ENCODE results near the gene TMEM80.

Gene TMEM80

DNA sequence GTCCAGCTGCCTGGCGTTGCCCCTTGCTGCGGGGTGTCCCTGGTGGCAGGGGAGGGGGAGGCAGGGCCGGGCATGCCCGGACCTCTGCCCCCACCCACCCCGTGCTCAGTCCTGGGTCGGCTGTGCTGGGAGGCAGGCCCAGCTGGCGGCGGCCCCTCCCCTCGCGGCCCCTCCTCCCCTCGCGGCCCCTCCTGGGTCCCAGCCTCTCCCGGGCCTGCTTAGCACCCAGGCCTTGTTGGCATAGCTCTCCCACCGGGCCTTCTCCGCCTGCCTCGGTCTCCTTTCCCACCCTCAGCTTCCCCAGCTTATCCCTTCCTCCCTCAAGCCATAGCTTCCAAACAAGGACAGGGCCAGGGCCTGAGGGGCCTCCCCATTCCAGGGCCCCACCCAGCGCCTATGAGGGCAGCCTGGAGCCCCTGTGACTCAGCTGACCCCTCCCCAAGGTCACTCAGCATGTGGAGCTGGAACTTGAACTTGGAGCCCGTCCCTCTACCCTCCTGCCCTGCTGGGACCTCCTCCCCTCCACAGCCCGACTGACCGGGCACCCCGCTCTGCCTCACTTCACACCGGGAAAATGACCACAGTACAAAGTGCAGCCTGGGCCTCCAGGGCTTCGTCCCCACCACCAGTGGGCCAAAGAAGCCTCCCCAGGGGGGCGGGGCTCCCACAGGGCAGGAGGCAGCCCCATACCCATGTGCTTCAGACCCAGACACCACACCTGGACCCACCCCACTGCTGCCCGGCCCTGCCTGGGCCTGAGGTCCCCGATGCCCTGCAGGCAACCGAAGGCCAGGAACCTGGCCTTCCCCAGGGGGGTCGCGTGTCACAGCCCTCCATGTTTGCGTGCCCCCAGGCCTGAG lies 11.6 kb downstream of the TMEM80 start:
- Histone ChIP-seq H3K27me3 (ENCODE audit: control insufficient read depth, insufficient read depth, low read length, poor library complexity, severe bottlenecking) (peaks cover 26% of the 10 kb centered on the region), H3K4me1 (ENCODE audit: control insufficient read depth, insufficient read depth, low read length) (peaks cover 17% of the 10 kb centered on the region), H3K9me3 (ENCODE audit: control insufficient read depth, low read length) (no peaks in the 10 kb centered on the region), H3K36me3 (ENCODE audit: control insufficient read depth, insufficient read depth, low read length) (no peaks in the 10 kb centered on the region), H3K27ac (ENCODE audit: insufficient read depth, low read depth, low read length, poor library complexity, severe bottlenecking) (no peak overlapping the region), H3K4me3 (ENCODE audit: insufficient read depth, low read depth, low read length) (no peak overlapping the region)
- WGBS, 2 experiments: 45 to 47% methylated on average over 30 of the region's 30 CpGs

DNA sequence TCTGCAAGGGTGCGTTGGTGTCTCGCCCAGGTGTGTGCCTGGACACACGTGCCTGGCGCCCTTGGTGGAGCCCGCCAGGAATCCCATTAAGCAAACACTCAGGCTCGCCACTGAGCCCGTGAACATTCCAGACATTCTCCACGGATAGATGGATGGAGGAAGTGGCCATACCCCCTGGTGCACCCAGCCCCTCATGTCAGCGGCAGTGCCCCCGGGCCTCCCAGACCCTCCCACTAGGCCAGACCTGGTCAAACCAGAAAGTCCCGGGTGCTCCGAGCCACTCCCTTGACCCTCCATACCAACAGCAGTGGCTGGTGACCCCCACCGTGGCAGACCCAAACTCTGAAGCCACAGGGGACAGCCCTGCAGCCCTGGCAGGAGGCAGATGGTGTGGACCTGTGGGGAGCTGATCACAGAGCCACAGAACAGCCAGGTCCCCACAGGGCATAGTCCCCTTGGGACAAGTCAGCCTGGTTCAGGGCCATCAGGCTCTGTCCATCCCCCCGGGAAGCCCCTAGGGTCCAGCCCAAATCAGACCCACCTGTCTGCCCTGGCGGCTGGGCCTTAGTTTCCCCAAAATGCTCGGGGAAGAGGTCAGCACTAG lies 12.3 kb downstream of the TMEM80 start:
- Histone ChIP-seq H3K4me3 (ENCODE audit: insufficient read depth, low read depth, low read length) (no peak overlapping the region), H3K27me3 (ENCODE audit: control insufficient read depth, insufficient read depth, low read length, poor library complexity, severe bottlenecking) (peaks cover 26% of the 10 kb centered on the region), H3K36me3 (ENCODE audit: control insufficient read depth, insufficient read depth, low read length) (no peaks in the 10 kb centered on the region), H3K9me3 (ENCODE audit: control insufficient read depth, low read length) (no peaks in the 10 kb centered on the region), H3K27ac (ENCODE audit: insufficient read depth, low read depth, low read length, poor library complexity, severe bottlenecking) (no peak overlapping the region), H3K4me1 (ENCODE audit: control insufficient read depth, insufficient read depth, low read length) (peaks cover 17% of the 10 kb centered on the region)
- 84 to 86% methylated on average over 16 of the region's 16 CpGs for WGBS, 2 experiments

DNA sequence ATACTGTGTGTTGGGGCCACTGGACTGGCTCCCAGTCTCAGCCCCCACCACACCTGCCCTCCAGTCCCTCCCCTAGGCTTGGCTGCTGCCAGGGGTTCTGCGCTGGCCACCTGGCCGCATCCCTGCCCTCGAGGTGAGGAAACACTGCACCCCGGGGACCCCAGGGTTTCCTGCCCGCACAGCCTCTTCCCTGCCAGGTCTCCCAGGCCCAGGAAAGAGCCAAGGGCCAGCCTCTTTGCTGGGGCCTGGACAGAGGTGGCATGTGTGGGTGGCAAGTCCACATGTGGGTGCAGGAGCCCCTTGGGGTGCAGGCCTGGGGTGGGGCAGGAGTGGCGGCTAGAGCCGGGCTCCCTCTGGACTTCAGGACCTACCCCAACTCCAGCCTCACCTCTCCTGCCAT lies 12.9 kb downstream of the TMEM80 start:
- 93 to 94% methylated on average over 6 to 7 of the region's 7 CpGs for WGBS, 2 experiments
- no peak overlapping the region for H3K4me3 ChIP-seq (ENCODE audit: insufficient read depth, low read depth, low read length)
- H3K27ac ChIP-seq (ENCODE audit: insufficient read depth, low read depth, low read length, poor library complexity, severe bottlenecking): no peak overlapping the region

DNA sequence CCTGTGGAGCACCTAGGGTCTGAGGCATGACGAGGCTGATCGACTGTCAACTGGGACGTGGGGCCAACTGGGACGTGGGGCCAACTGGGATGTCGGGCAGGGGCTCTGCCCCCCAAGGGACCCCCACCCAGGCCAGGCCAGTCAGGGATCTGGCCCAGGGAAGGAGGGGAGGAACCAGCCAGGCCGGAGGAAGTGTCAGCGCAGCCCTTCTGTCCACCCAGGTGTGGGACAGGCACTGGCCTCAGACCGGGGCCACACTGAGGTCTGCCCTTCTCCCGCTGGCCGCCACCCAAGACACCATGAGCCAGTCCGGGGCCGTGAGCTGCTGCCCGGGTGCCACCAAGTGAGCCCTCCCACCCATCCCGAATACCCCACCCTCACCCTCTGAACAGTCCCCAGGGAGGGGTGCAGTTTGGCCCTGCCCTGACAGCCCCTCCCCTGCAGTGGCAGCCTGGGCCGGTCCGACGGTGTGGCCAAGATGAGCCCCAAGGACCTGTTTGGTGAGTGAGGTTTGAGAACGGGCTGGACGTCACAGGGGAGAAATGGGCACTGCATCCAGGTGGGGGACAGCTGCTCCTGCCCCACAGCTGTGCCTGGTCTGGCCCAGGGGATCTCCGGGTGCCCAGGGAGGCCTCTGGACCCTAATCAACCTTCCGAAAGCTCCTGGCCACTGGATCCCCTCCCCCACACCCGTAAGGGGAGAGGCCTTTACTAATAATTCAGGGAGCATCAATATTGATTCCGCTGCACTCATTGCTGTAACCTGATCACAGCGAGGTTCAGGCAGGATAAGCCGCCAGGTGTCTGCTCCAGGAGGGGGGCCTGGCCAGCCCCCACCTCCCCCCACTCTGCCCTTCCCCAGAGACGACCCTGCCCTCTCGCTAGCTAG lies 13.7 kb downstream of the TMEM80 start:
- Histone ChIP-seq H3K27ac (ENCODE audit: insufficient read depth, low read depth, low read length, poor library complexity, severe bottlenecking) (no peak overlapping the region), H3K9me3 (ENCODE audit: control insufficient read depth, low read length) (no peaks in the 10 kb centered on the region), H3K27me3 (ENCODE audit: control insufficient read depth, insufficient read depth, low read length, poor library complexity, severe bottlenecking) (peaks cover 26% of the 10 kb centered on the region), H3K4me1 (ENCODE audit: control insufficient read depth, insufficient read depth, low read length) (peaks cover 17% of the 10 kb centered on the region), H3K36me3 (ENCODE audit: control insufficient read depth, insufficient read depth, low read length) (no peaks in the 10 kb centered on the region), H3K4me3 (ENCODE audit: insufficient read depth, low read depth, low read length) (no peak overlapping the region)
- WGBS, 2 experiments: 86% methylated on average over 27 of the region's 27 CpGs

More for the DNA sequence above, 12.9 kb downstream of the TMEM80 start:
- H3K4me1 ChIP-seq (ENCODE audit: control insufficient read depth, insufficient read depth, low read length): peaks cover 17% of the 10 kb centered on the region
- H3K9me3 ChIP-seq (ENCODE audit: control insufficient read depth, low read length): no peaks in the 10 kb centered on the region
- H3K27me3 ChIP-seq (ENCODE audit: control insufficient read depth, insufficient read depth, low read length, poor library complexity, severe bottlenecking): peaks cover 26% of the 10 kb centered on the region
- H3K36me3 ChIP-seq (ENCODE audit: control insufficient read depth, insufficient read depth, low read length): no peaks in the 10 kb centered on the region

DNA sequence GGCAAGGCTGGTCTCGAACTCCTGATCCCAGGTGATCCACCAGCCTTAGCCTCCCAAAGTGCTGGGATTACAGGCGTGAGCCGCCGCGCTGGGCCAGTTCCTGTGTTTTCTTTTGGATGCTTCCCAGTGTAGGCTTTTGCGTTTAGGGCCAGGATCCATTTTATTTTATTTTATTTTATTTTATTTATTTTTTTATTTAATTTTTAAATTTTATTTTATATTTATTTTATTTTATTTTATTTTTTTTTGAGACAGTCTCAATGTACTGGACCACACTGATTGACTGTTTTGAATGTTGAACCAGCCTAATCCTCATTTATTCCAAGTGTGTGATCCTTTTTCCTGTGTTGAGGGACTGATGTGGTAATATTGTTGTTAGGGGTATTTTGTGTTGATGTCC lies 18.8 kb downstream of the TMEM80 start:
- Histone ChIP-seq H3K4me3 (ENCODE audit: insufficient read depth, low read depth, low read length) (no peak overlapping the region), H3K27me3 (ENCODE audit: control insufficient read depth, insufficient read depth, low read length, poor library complexity, severe bottlenecking) (peaks cover under 1% of the 10 kb centered on the region), H3K27ac (ENCODE audit: insufficient read depth, low read depth, low read length, poor library complexity, severe bottlenecking) (no peak overlapping the region), H3K4me1 (ENCODE audit: control insufficient read depth, insufficient read depth, low read length) (peaks cover 6% of the 10 kb centered on the region), H3K9me3 (ENCODE audit: control insufficient read depth, low read length) (no peaks in the 10 kb centered on the region), H3K36me3 (ENCODE audit: control insufficient read depth, insufficient read depth, low read length) (no peaks in the 10 kb centered on the region)
- WGBS, 2 experiments: 94 to 95% methylated on average over 5 of the region's 6 CpGs

DNA sequence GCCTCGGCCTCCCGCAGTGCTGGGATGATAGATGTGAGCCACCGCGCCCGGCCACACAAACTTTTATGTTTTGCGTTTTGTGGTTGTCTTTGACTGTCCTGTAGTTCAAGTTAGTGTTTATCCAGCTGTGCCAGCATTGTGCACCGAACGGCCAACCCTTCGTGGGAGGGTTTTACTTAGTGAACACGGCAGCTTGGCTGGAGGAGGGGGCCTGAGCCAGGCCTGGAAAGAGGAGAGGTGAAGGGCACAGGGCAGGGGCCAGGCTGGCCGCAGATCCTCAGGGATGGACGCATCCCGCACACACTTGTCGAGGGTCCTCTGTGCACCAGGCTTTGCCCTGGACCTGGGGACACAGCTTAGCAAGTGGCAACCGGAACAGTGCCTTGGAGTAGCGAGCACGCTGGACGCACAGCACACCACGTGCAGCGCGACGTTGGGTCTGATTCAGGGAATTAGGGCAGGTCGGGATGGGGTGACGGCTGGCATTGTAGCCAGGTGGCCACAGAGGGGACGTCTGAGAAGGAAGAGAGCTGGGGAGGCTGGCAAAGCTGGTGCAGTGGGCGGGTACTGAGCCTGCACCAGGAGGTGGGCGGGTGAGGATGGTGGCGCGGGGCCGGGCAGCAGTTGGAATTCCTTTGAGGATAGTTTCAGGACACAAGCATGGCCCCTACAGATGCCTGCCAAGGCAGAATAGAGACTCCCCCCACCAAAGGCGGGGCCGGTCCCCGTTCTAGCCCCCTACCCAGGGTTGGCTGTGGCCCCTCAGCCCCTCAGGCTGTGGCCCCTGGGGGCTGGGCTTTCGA lies 23.8 kb downstream of the TMEM80 start:
- no peaks in the 10 kb centered on the region for H3K36me3 ChIP-seq (ENCODE audit: control insufficient read depth, insufficient read depth, low read length)
- no peaks in the 10 kb centered on the region for H3K9me3 ChIP-seq (ENCODE audit: control insufficient read depth, low read length)
- H3K4me3 ChIP-seq (ENCODE audit: insufficient read depth, low read depth, low read length): no peak overlapping the region
- no peak overlapping the region for H3K27ac ChIP-seq (ENCODE audit: insufficient read depth, low read depth, low read length, poor library complexity, severe bottlenecking)
- 93 to 94% methylated on average over 34 of the region's 34 CpGs for WGBS, 2 experiments
- H3K27me3 ChIP-seq (ENCODE audit: control insufficient read depth, insufficient read depth, low read length, poor library complexity, severe bottlenecking): peaks cover 18% of the 10 kb centered on the region
- no peaks in the 10 kb centered on the region for H3K4me1 ChIP-seq (ENCODE audit: control insufficient read depth, insufficient read depth, low read length)

DNA sequence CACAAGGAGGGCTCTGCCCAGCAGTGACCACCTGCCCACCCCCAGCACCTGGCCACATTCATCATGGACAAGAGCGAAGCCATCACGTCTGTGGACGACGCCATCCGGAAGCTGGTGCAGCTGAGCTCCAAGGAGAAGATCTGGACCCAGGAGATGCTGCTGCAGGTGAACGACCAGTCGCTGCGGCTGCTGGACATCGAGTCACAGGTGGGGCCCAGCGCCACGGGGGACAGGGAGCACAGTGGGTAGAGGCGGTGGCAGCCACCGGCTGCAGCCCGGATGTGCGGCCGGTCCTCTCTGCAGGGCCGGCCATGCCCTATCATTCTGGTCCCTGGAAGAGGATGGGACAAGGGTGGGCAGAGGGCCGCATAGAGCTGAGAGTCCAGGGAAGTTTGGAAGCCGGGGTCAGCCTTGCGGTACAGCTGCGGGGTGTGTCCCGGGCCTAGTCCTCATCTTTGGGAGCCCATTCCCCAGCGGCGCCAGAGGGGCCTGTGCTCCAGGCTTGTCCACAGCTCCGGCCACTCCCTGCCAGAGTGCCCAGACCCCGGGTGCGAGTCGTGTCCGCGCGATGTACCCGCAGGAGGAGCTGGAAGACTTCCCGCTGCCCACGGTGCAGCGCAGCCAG lies 24.5 kb downstream of the TMEM80 start:
- 90 to 93% methylated on average over 35 of the region's 35 CpGs for WGBS, 2 experiments
- Histone ChIP-seq H3K4me3 (ENCODE audit: insufficient read depth, low read depth, low read length) (no peak overlapping the region), H3K9me3 (ENCODE audit: control insufficient read depth, low read length) (no peaks in the 10 kb centered on the region), H3K4me1 (ENCODE audit: control insufficient read depth, insufficient read depth, low read length) (no peaks in the 10 kb centered on the region), H3K27ac (ENCODE audit: insufficient read depth, low read depth, low read length, poor library complexity, severe bottlenecking) (no peak overlapping the region), H3K36me3 (ENCODE audit: control insufficient read depth, insufficient read depth, low read length) (no peaks in the 10 kb centered on the region), H3K27me3 (ENCODE audit: control insufficient read depth, insufficient read depth, low read length, poor library complexity, severe bottlenecking) (peaks cover 24% of the 10 kb centered on the region)

DNA sequence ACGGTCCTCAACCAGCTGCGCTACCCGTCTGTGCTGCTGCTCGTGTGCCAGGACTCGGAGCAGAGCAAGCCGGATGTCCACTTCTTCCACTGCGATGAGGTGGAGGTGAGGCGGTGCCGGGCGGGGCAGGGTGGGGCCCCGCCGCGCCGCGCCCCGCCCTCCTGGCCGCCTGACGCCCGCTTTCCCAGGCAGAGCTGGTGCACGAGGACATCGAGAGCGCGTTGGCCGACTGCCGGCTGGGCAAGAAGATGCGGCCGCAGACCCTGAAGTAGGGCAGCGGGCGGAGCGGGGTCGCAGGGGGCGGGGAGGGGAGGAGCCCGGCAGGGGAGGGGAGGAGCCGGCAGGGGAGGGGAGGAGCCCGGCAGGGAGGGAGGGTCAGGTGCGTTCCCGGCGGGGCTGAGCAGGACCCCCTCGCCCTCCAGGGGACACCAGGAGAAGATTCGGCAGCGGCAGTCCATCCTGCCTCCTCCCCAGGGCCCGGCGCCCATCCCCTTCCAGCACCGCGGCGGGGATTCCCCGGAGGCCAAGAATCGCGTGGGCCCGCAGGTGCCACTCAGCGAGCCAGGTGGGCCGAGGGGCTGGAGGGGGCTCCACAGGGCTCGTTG lies 25.1 kb downstream of the TMEM80 start:
- 38 to 39% methylated on average over 53 of the region's 53 CpGs for WGBS, 2 experiments
- no peak overlapping the region for H3K4me3 ChIP-seq (ENCODE audit: insufficient read depth, low read depth, low read length)
- H3K9me3 ChIP-seq (ENCODE audit: control insufficient read depth, low read length): no peaks in the 10 kb centered on the region
- H3K4me1 ChIP-seq (ENCODE audit: control insufficient read depth, insufficient read depth, low read length): peaks cover 2% of the 10 kb centered on the region
- no peaks in the 10 kb centered on the region for H3K36me3 ChIP-seq (ENCODE audit: control insufficient read depth, insufficient read depth, low read length)
- peaks cover 30% of the 10 kb centered on the region for H3K27me3 ChIP-seq (ENCODE audit: control insufficient read depth, insufficient read depth, low read length, poor library complexity, severe bottlenecking)
- no peak overlapping the region for H3K27ac ChIP-seq (ENCODE audit: insufficient read depth, low read depth, low read length, poor library complexity, severe bottlenecking)

DNA sequence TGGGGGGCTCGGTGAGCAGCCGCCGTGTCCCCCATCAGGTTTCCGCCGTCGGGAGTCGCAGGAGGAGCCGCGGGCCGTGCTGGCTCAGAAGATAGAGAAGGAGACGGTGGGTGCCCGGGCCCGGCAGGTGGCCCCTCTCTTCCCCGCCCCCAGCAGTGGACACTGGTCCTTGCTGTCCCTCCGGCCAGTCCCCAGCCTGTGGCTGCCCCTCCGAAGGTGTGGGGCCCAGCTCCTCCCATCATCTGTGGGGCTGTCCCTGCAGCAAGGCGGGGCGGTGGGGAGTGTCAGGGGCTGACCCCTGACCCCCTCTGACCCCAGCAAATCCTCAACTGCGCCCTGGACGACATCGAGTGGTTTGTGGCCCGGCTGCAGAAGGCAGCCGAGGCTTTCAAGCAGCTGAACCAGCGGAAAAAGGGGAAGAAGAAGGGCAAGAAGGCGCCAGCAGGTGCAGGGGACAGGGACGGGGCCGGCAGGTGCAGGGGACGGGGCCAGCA lies 25.7 kb downstream of the TMEM80 start:
- 86 to 87% methylated on average over 28 of the region's 28 CpGs for WGBS, 2 experiments
- H3K27ac ChIP-seq (ENCODE audit: insufficient read depth, low read depth, low read length, poor library complexity, severe bottlenecking): no peak overlapping the region
- H3K9me3 ChIP-seq (ENCODE audit: control insufficient read depth, low read length): no peaks in the 10 kb centered on the region
- H3K4me3 ChIP-seq (ENCODE audit: insufficient read depth, low read depth, low read length): no peak overlapping the region
- H3K36me3 ChIP-seq (ENCODE audit: control insufficient read depth, insufficient read depth, low read length): no peaks in the 10 kb centered on the region
- H3K27me3 ChIP-seq (ENCODE audit: control insufficient read depth, insufficient read depth, low read length, poor library complexity, severe bottlenecking): peaks cover 35% of the 10 kb centered on the region
- H3K4me1 ChIP-seq (ENCODE audit: control insufficient read depth, insufficient read depth, low read length): peaks cover 7% of the 10 kb centered on the region
